OCI-LY7 (cell line): Measurements from ENCODE around the gene SIGLEC1. TPM values are rescaled to one million over a fixed set of nuclear protein-coding genes. Genes with fewer than 3 reads are reported as not detected.

Experiments
- BruUV-seq: library from RNA; stranded (reverse); fragments of 400-500 nt; replicated peaks from 2 replicates; lab custom pipeline; 2021; lab: Mats Ljungman, UMichigan
- CTCF ChIA-PET: fragments of 300-600 bp; sonication (Branson Sonifier 250); formaldehyde crosslinking; loops from one replicate; lab custom pipeline; 2022; ENCODE audit warnings: antibody characterized with exemption; ENCODE audit not compliant: unreplicated experiment; lab: Charles Lee
- POLR2A ChIA-PET: fragments of 300-600 bp; sonication (Branson Sonifier 250); formaldehyde crosslinking; loops from one replicate; lab custom pipeline; 2022; ENCODE audit warnings: antibody characterized with exemption; lab: Charles Lee
- DNase-seq: peaks from one replicate; pipeline ENCODE4 v3.0.0-alpha.2; 2015; ENCODE audit warnings: low spot score
- H2AFZ ChIP-seq: fragments of 200-600 bp; sonication (generic), shearing (Covaris generic); 2 replicates; pipeline ENCODE4 v1.6.1; 2014; ENCODE audit warnings: mild to moderate bottlenecking, antibody characterized with exemption, low read length, moderate library complexity
- H3K27ac ChIP-seq: fragments of 200-600 bp; sonication (generic); 2 replicates; pipeline ENCODE4 v1.5.1; 2014; ENCODE audit warnings: mixed run types, low read depth, mild to moderate bottlenecking, moderate library complexity, low read length, inconsistent platforms; ENCODE audit not compliant: poor library complexity, severe bottlenecking
- H3K36me3 ChIP-seq: fragments of 200-600 bp; sonication (generic); 2 replicates; pipeline ENCODE4 v1.6.1; 2014; ENCODE audit warnings: mild to moderate bottlenecking, antibody characterized with exemption, low read length, moderate library complexity, mixed read lengths; ENCODE audit not compliant: insufficient read depth
- H3K4me1 ChIP-seq: fragments of 200-600 bp; sonication (generic); 2 replicates; pipeline ENCODE4 v1.5.1; 2014; ENCODE audit warnings: mild to moderate bottlenecking, low read length; ENCODE audit not compliant: insufficient read depth, poor library complexity, severe bottlenecking
- H3K4me2 ChIP-seq: fragments of 200-600 bp; sonication (generic); 2 replicates; pipeline ENCODE4 v1.6.1; 2014; ENCODE audit warnings: mild to moderate bottlenecking, low read length
- H3K4me3 ChIP-seq: fragments of 200-600 bp; sonication (generic); 2 replicates; pipeline ENCODE4 v1.5.1; 2014; ENCODE audit warnings: mild to moderate bottlenecking, low read depth, low read length; ENCODE audit not compliant: poor library complexity, severe bottlenecking
- H3K79me2 ChIP-seq: fragments of 200-600 bp; sonication (generic); 2 replicates; pipeline ENCODE4 v1.6.1; 2016; ENCODE audit warnings: low read depth, mild to moderate bottlenecking, low read length, moderate library complexity, mixed read lengths; ENCODE audit not compliant: insufficient read depth
- H3K9me2 ChIP-seq: fragments of 200-600 bp; sonication (generic); 2 replicates; pipeline ENCODE4 v1.6.1; 2016; ENCODE audit warnings: mild to moderate bottlenecking, low read length, mixed read lengths; ENCODE audit not compliant: insufficient read depth
- H3K9me3 ChIP-seq: fragments of 200-600 bp; sonication (generic); 2 replicates; pipeline ENCODE4 v1.6.1; 2014; ENCODE audit warnings: mild to moderate bottlenecking, mixed run types, low read length, mixed read lengths
- H4K20me1 ChIP-seq: fragments of 200-600 bp; sonication (generic); 2 replicates; pipeline ENCODE4 v1.6.1; 2014; ENCODE audit warnings: mild to moderate bottlenecking, antibody characterized with exemption, low read length, moderate library complexity, mixed read lengths; ENCODE audit not compliant: insufficient read depth
- CTCF ChIP-seq: fragments of 200-600 bp; sonication (generic); conservative IDR thresholded peaks from 2 replicates; pipeline ENCODE4 v1.5.1; 2014; ENCODE audit warnings: mild to moderate bottlenecking, antibody characterized with exemption, low read length, moderate library complexity, mixed read lengths
- EZH2phosphoT487 ChIP-seq: fragments of 200-600 bp; sonication (generic); IDR thresholded peaks from 2 replicates; pipeline ENCODE4 v1.6.1; 2018; ENCODE audit warnings: low read depth, borderline replicate concordance, mild to moderate bottlenecking, mixed run types, antibody characterized with exemption, low read length, moderate library complexity, mixed read lengths
- intact Hi-C: fragments of 100-400 bp; cut with micrococcal nuclease; formaldehyde crosslinking; loops from one replicate; pipeline ENCODE4 v1.10.0; 2022; ENCODE audit not compliant: unreplicated experiment
- total RNA-seq, 2 experiments: library from RNA; depleted of rRNA in 1 of 2; stranded (reverse); fragments of >200 nt in 1 of 2; shearing (Covaris generic) in 1 of 2; gene quantifications; 2 replicates each; pipeline ENCODE4 v1.2.3, GENCODE V29; 2014 to 2022

SIGLEC1 gene
- total RNA-seq, 2 experiments from 2014 or later: 0.11 TPM; not detected in 1

GRCh38 chr20:3711484-3711941 lies 887 bp downstream of the SIGLEC1 start:
- no peaks in the 10 kb centered on the region for H4K20me1 ChIP-seq
- POLR2A ChIA-PET: no interaction called here
- CTCF ChIA-PET: interaction anchor here (0.8 to 1.6 kb wide), 4 partner anchors 10 to 148 kb away, joined by 3 to 5 read pairs (median 4); partner anchors contain the start of gene ADISSP
- no peaks in the 10 kb centered on the region for H3K4me1 ChIP-seq
- intact Hi-C loops: loop anchor here (1.0 to 10.0 kb wide), 3 partner anchors 35 to 148 kb away; no protein-coding TSS in a partner anchor
- no peak overlapping the region for H3K4me2 ChIP-seq
- no peaks in the 10 kb centered on the region for H3K36me3 ChIP-seq
- no peaks in the 10 kb centered on the region for H3K79me2 ChIP-seq
- no peaks in the 10 kb centered on the region for H3K9me2 ChIP-seq
- H3K4me3 ChIP-seq: no peak overlapping the region
- BruUV-seq: no TSS peak
- no peak overlapping the region for H3K27ac ChIP-seq
- no peak for DNase-seq
- H2AFZ ChIP-seq: 0 out of 2 replicates have a peak overlapping the region, but pooled peaks have one; percentile 18
- no peaks in the 10 kb centered on the region for H3K9me3 ChIP-seq
- no peak for TF ChIP-seq CTCF
- no peak for TF ChIP-seq EZH2phosphoT487

GRCh38 chr20:3710703-3711483 lies 1.5 kb downstream of the SIGLEC1 start:
- POLR2A ChIA-PET: no interaction called here
- BruUV-seq: no TSS peak
- H2AFZ ChIP-seq: 0 out of 2 replicates have a peak overlapping the region, but pooled peaks have one; percentile 18

More at GRCh38 chr20:3710703-3711483, 1.5 kb downstream of the SIGLEC1 start:
- no peak overlapping the region for H3K27ac ChIP-seq
- no peaks in the 10 kb centered on the region for H4K20me1 ChIP-seq
- TF ChIP-seq CTCF (peak; percentile 97), EZH2phosphoT487 (no peak)
- no peaks in the 10 kb centered on the region for H3K79me2 ChIP-seq
- no peaks in the 10 kb centered on the region for H3K36me3 ChIP-seq
- H3K9me3 ChIP-seq: no peaks in the 10 kb centered on the region
- no peaks in the 10 kb centered on the region for H3K9me2 ChIP-seq
- intact Hi-C loops: loop anchor here (1.0 to 10.0 kb wide), 3 partner anchors 35 to 148 kb away; no protein-coding TSS in a partner anchor
- peak; percentile 59 for DNase-seq
- H3K4me3 ChIP-seq: no peak overlapping the region
- no peak overlapping the region for H3K4me2 ChIP-seq
- no peaks in the 10 kb centered on the region for H3K4me1 ChIP-seq
- CTCF ChIA-PET: interaction anchor here (0.8 to 1.6 kb wide), 6 partner anchors 9 to 151 kb away, joined by 3 to 5 read pairs (median 4); partner anchors contain the start of gene ADISSP
